Subcutaneous abdominal adipose tissue (tissue), 5 donors: ENCODE results near the gene CREB3.

Experiments used
- H3K27ac ChIP-seq: one replicate; pipeline ENCODE4 v1.7.0; 2013; ENCODE audit warnings: low read depth, mild to moderate bottlenecking, inconsistent platforms, low read length, moderate library complexity
- H3K27me3 ChIP-seq, 5 donors: one replicate each; pipeline ENCODE4 v1.7.0; 2013; ENCODE audit warnings: low read length in 5 of 5, inconsistent platforms in 1 of 5; ENCODE audit not compliant: control insufficient read depth in 5 of 5, insufficient read depth in 4 of 5
- H3K36me3 ChIP-seq, 5 donors: one replicate each; pipeline ENCODE4 v1.7.0; 2013; ENCODE audit warnings: low read length in 5 of 5; ENCODE audit not compliant: control insufficient read depth in 5 of 5, insufficient read depth in 5 of 5
- H3K4me1 ChIP-seq, 5 donors: one replicate each; pipeline ENCODE4 v1.7.0; 2013; ENCODE audit warnings: low read length in 5 of 5, mild to moderate bottlenecking in 3 of 5, moderate library complexity in 1 of 5; ENCODE audit not compliant: control insufficient read depth in 5 of 5, insufficient read depth in 5 of 5
- H3K4me3 ChIP-seq, 5 donors: one replicate each; pipeline ENCODE4 v1.7.0; 2013; ENCODE audit warnings: low read length in 5 of 5, low read depth in 1 of 5
- H3K9ac ChIP-seq, 5 donors: one replicate each; pipeline ENCODE4 v1.7.0; 2013; ENCODE audit warnings: low read length in 5 of 5, mild to moderate bottlenecking in 4 of 5, moderate library complexity in 3 of 5
- H3K9me3 ChIP-seq, 5 donors: one replicate each; pipeline ENCODE4 v1.7.0; 2013; ENCODE audit warnings: low read length in 5 of 5; ENCODE audit not compliant: control insufficient read depth in 5 of 5
- donor health status: healthy.
- donor health status: healthy.
- donor health status: healthy.
- donor health status: healthy.
- donor health status: healthy.

Gene CREB3

DNA sequence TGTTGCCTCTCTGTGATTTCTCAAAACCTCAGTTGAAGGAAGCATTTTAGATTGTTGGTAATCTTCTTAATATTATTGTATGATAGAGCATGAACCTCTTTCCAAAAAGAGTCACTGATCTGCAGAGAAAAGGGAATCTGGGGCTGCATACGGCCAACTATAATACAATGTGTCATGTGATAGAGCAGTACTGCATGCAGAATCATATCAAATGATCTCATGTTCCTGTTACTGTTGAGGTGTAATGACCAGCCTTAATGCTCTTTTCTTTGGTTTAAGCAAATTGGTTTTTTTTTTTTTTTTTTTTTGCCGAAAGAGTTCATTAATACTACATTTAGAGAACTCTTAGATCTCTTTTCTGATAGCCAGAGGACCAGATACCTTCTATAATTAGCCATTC lies 34.5 kb downstream of the CREB3 start:
- H3K9ac ChIP-seq = no peak overlapping the region
- no peak overlapping the region for H3K27ac ChIP-seq
- H3K27me3 ChIP-seq = no peaks in the 10 kb centered on the region

DNA sequence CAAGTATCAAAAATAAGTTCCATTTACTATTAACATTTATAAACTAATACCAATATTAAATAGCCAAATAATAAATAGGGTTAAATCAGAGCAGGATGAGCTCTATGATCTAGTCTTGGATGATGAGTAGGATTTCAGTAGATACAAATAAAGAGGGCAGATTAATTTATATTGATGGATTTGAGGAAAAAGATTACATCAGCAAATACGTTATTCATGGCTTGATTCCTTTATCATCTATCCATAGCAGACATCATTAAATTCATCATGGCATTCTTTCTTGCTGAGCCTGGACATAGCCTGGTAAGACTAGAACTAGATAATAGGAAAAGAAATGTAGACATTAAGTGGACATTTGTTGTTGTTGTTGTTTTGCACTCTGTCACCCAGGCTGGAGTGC lies 35.0 kb downstream of the CREB3 start:
- Histone ChIP-seq H3K4me3 (no peak overlapping the region), H3K4me1 (peaks cover 6 to 24% (median 18%) of the 10 kb centered on the region in 5 donors), H3K9me3 (no peaks in the 10 kb centered on the region), H3K36me3 (no peaks in the 10 kb centered on the region), H3K27me3 (no peaks in the 10 kb centered on the region), H3K9ac (no peak overlapping the region), H3K27ac (no peak overlapping the region)

More for the DNA sequence above, 34.5 kb downstream of the CREB3 start:
- peaks cover 6 to 20% (median 17%) of the 10 kb centered on the region in 5 donors for H3K4me1 ChIP-seq
- H3K9me3 ChIP-seq = no peaks in the 10 kb centered on the region
- no peak overlapping the region for H3K4me3 ChIP-seq
- no peaks in the 10 kb centered on the region for H3K36me3 ChIP-seq

DNA sequence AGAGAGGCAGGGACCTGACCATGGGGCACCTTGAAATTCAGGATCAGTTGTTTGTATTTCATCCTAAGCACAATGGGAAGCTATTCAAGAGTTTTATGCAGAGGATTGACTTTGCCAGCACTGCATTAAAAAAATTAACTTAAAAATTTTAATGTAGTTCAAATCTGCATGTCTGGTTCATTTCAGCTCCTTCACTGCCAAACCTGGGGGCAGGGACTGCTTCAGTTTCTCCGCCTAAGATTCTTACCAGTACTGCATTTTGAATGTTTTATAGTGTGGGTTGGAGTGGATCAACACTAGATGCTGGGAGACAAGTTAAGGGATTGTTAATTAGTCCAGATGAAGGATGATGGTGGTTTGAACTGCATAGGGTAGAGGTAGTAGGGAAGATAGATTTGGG lies 37.3 kb downstream of the CREB3 start:
- H3K27ac ChIP-seq = no peak overlapping the region
- no peaks in the 10 kb centered on the region for H3K27me3 ChIP-seq
- H3K4me1 ChIP-seq = peaks cover 6 to 24% (median 18%) of the 10 kb centered on the region in 5 donors
- no peaks in the 10 kb centered on the region for H3K36me3 ChIP-seq
- no peaks in the 10 kb centered on the region for H3K9me3 ChIP-seq
- no peak overlapping the region for H3K9ac ChIP-seq
- H3K4me3 ChIP-seq = no peak overlapping the region

DNA sequence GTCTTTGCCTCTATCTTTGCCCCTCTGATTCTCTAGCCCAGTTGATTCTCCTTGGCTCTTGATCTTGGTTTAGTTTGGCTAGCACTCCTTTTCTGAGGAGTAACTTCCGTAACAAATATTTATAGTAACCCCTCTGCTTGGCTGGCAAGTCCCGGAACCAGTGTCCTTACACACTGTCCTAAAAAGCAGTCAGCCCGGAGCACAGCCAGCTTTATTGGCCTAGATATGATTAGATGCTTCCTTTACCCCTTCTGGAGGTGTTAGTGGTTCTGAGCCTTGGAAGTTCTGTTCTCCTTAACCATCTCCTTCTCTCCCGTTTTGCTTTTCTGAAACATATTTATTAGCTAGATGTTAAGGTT lies 38.6 kb downstream of the CREB3 start:
- no peak overlapping the region for H3K4me3 ChIP-seq
- H3K36me3 ChIP-seq = no peaks in the 10 kb centered on the region
- no peaks in the 10 kb centered on the region for H3K27me3 ChIP-seq
- H3K27ac ChIP-seq = peak overlapping the region; percentile 35
- peak overlapping the region in 1 of 5 donors; percentile 61 for H3K9ac ChIP-seq
- no peaks in the 10 kb centered on the region for H3K9me3 ChIP-seq
- H3K4me1 ChIP-seq = peaks cover 6 to 29% (median 24%) of the 10 kb centered on the region in 5 donors

DNA sequence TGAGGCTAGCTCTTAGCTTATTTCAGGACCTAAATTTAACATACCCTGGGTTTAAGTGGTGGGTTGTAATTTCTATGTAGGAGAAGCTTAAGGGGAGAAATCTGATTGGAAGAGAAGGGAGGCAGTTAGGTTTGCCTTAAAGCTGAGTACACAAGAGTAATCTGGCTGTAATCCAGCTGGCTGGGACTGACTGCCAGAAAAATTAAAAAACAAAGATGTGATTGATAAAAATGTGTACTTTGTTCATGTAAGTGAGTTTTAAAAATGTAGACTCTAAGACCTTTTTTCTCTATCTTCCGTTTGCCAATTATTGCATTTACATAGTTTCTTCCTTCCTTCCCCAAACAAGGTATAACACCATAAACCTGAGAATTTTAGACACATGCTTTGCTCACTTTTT lies 39.1 kb downstream of the CREB3 start:
- H3K9ac ChIP-seq = peak overlapping the region in 1 of 5 donors; percentile 13
- peak overlapping the region; percentile 35 for H3K27ac ChIP-seq

DNA sequence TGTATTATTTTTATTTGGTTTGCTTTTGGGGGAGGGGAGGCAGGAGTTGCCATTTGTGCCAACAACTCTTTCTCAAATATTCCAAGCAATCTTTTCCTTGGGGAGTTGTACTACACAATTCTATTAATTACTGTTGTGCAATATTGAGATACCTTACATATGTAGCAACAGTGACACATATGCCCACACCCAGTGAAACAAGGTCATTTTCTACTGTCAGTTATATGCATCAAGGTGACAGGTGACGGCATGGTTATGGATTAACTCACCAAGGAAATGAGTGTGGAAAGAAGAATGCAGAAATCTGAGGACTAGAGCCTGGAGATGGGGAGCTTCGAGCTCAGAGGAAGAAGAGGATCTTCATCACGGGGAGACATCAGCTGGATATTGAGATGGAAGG lies 39.5 kb downstream of the CREB3 start:
- Histone ChIP-seq H3K4me3 (no peak overlapping the region), H3K27ac (no peak overlapping the region), H3K4me1 (peaks cover 6 to 29% (median 24%) of the 10 kb centered on the region in 5 donors), H3K27me3 (no peaks in the 10 kb centered on the region), H3K9ac (no peak overlapping the region), H3K9me3 (no peaks in the 10 kb centered on the region), H3K36me3 (no peaks in the 10 kb centered on the region)

More for the DNA sequence above, 39.1 kb downstream of the CREB3 start:
- Histone ChIP-seq H3K36me3 (no peaks in the 10 kb centered on the region), H3K4me3 (no peak overlapping the region), H3K27me3 (no peaks in the 10 kb centered on the region), H3K4me1 (peaks cover 6 to 29% (median 24%) of the 10 kb centered on the region in 5 donors), H3K9me3 (no peaks in the 10 kb centered on the region)

DNA sequence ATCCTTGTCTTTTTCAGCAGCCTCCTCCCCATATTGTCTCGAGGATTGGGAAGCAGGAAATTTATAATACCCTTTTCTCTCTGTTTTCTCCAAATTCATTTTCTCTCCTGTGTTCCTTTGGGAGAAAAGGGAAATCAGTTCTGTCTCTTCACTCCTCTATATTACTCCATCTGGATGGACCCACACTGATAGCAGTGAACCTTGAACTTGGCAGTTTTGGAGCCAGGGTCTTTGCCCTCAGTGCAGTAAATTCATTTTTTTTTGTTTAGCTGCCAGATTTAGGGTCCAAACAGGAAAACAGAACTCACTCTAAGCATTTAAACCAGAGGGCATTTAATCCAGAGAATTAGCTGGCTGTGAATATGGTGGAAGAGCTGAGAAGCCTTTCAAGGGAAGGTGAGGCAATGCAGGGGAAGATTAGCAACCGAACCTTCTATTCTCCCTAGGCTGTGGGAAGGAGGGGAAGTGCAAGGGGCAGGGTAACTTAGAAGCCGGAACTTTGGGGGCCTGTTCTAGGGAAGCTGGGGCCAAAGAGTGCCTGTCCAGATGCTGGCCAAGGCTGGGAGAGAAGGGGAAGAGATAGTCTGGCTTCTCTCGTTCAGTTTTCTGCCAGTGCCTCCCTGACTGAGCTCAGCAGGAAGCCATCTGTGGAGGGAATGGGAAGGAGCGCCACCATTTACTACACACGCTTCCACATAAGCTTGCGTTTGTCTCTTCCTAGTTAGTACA lies 42.6 kb downstream of the CREB3 start:
- Histone ChIP-seq H3K27me3 (no peaks in the 10 kb centered on the region), H3K4me1 (peaks cover 6 to 28% (median 23%) of the 10 kb centered on the region in 5 donors), H3K27ac (no peak overlapping the region)

DNA sequence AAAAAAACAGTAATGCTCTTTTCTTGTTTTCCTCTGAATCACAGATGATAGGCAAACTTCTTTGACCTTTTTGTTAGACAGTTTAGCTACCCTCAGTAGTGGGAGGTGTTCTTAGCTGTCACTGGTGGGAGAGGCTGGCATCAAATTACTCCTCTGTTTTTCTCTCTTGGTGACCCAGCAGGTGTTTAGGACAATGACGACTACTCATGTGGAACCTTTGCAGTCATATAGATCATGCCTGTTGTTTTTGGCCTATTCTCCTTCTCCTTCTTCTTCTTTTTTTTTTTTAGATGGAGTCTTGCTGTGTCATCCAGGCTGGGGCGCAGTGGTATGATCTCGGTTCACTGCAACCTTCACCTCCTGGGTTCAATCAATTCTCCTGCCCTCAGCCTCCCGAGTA lies 43.6 kb downstream of the CREB3 start:
- Histone ChIP-seq H3K4me1 (peaks cover 5 to 19% (median 13%) of the 10 kb centered on the region in 5 donors), H3K9ac (no peak overlapping the region), H3K9me3 (no peaks in the 10 kb centered on the region), H3K4me3 (no peak overlapping the region), H3K27me3 (no peaks in the 10 kb centered on the region), H3K36me3 (no peaks in the 10 kb centered on the region), H3K27ac (no peak overlapping the region)

More for the DNA sequence above, 42.6 kb downstream of the CREB3 start:
- Histone ChIP-seq H3K9ac (no peak overlapping the region), H3K9me3 (no peaks in the 10 kb centered on the region), H3K36me3 (no peaks in the 10 kb centered on the region), H3K4me3 (no peak overlapping the region)

DNA sequence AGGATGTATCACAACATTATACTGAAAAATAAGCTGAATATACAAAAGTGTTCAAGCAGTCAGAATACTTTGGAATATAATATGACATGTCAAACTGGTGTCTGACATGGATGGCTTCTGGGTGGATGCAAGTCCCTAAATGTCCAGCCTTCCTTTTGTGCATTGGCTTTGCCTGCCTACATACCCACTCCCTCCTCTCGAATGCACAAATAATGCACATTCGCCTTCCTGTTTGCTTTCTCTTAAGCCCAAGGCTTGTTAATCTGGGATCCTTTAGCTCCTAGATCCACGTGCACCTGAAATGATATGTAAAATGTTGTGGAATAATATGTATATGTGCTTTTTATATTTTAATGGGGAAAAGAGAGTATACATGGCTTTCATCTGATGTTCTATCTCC lies 46.0 kb downstream of the CREB3 start:
- Histone ChIP-seq H3K4me1 (peaks cover 0 to 7% (median 0%) of the 10 kb centered on the region in 5 donors), H3K27ac (no peak overlapping the region), H3K9me3 (no peaks in the 10 kb centered on the region), H3K36me3 (no peaks in the 10 kb centered on the region), H3K4me3 (no peak overlapping the region), H3K9ac (no peak overlapping the region), H3K27me3 (no peaks in the 10 kb centered on the region)

DNA sequence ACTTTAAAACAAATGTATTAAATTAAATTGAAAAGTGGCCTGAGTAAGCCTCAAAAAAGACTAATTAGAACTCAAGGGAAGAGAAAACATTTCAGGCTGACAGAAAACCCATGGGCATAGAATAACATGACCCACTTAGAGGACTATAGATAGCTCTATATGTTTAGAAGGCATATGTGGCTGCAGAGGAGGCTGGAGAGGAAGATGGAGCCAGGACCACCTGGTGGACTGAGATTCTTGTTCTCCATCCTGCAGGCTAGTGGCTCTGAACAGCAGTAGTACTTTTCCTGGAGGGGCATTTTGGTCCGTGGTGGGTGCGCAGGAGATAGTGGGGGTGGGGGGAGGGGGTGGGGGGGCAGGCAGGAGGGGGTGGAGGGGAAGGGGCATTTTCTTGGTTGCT lies 48.6 kb downstream of the CREB3 start:
- no peaks in the 10 kb centered on the region for H3K27me3 ChIP-seq
- H3K36me3 ChIP-seq = no peaks in the 10 kb centered on the region
- no peaks in the 10 kb centered on the region for H3K9me3 ChIP-seq
- no peak overlapping the region for H3K9ac ChIP-seq
- H3K4me3 ChIP-seq = no peak overlapping the region
- H3K4me1 ChIP-seq = no peaks in the 10 kb centered on the region
- no peak overlapping the region for H3K27ac ChIP-seq
